NCI-H524 treated with DMSO at 0.1 percent for 48 hours (cell line): ENCODE measurements around the gene KLHL2.
"Not testable (repeated sequence)": the region's sequence is repeated elsewhere in the genome, so short reads cannot be mapped to it uniquely, and the experiment has no call there.

Source experiments
- DNase-seq: peaks from one replicate; lab custom pipeline; 2025; lab: John Stamatoyannopoulos, UW

KLHL2 gene

GRCh38 chr4:165207431-165208220, at the start of gene KLHL2:
TSS of gene KLHL2 (plus strand) at chr4:165207561. CDS start at chr4:165207877, 316 bp downstream.
- no peak for DNase-seq

GRCh38 chr4:165158762-165159161, 48.6 kb upstream of the KLHL2 start:
- no peak for DNase-seq

GRCh38 chr4:165164257-165164656, 43.1 kb upstream of the KLHL2 start:
- no peak for DNase-seq

GRCh38 chr4:165166872-165167271, 40.5 kb upstream of the KLHL2 start:
- not testable (repeated sequence) for DNase-seq

DNA sequence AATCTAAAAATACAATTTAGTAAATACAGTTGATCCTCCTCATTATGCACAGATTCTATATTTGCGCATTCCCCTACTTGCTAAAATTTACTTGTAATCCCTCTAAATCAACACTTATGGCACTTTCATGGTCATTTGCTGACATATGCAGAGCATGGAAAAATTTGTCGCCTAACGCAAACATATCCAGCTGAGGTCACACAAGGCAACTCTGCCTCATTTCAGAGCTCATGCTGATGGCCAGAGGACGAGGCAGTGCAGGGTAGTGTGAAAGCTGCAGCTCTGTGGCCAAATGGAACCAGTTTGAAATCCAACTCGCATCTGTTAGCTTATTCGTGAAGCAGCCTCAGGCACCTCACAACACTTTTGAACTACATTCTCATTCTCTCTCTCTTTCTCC, 39.7 kb upstream of the KLHL2 start:
- no peak for DNase-seq

- no peak for DNase-seq
These were observed 36.5 kb upstream of the KLHL2 start for GRCh38 chr4:165170819-165171218.

GRCh38 chr4:165175470-165175869, 31.9 kb upstream of the KLHL2 start:
- DNase-seq = not testable (repeated sequence)

GRCh38 chr4:165175879-165176278, 31.5 kb upstream of the KLHL2 start:
- DNase-seq = no peak

- DNase-seq = no peak
These were observed 29.4 kb upstream of the KLHL2 start for GRCh38 chr4:165177725-165178666.

DNA sequence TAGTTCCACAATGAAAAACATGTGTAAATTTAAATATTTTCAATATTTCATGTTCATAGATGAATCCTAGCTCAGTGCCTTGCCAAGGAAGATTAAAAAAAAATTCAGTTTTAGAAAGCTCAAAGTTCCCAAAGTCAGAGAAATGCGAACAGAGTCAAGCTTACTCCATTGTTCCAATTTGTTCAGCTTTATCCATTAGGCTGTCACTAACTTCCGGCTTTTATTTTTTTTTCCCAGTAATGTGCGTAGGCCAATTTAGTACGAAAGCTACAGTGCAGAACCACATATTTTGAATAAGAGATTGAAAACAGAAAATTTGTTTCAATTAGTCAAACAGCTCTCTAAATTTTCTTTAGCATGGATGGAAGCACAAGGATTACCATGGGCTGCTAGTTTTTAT, 23.1 kb upstream of the KLHL2 start:
- DNase-seq = no peak

- DNase-seq = not testable (repeated sequence)
These were observed 22.4 kb upstream of the KLHL2 start for GRCh38 chr4:165184998-165185397.

- DNase-seq = no peak
These were observed 21.9 kb upstream of the KLHL2 start for GRCh38 chr4:165185448-165185847.

GRCh38 chr4:165190591-165191347, 16.6 kb upstream of the KLHL2 start:
- DNase-seq = no peak

- DNase-seq = no peak
These were observed 16.1 kb upstream of the KLHL2 start for GRCh38 chr4:165191348-165191656.

GRCh38 chr4:165191814-165192499, 15.4 kb upstream of the KLHL2 start:
- DNase-seq = no peak

DNA sequence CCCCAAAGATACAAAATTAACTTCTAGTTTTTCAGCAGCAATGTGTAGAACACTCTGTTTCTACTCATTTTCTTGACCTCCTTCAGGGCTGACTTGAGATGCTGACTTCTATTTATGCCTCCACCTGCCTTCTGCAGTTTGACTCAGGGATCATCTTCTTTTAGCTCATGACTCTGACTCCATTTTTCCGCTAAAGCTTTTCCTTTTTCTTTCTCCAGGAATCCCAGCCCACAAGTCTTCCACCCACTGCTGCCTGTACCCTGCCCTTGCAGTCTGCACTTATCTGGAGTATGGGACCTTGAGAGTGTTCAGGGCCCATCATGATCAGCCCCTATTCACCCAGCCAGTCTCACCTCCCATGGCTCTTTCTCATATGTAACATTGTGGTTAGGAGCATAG, 14.9 kb upstream of the KLHL2 start:
- no peak for DNase-seq

GRCh38 chr4:165192956-165193355, 14.4 kb upstream of the KLHL2 start:
- no peak for DNase-seq

- DNase-seq = no peak
These were observed 13.0 kb upstream of the KLHL2 start for GRCh38 chr4:165194368-165194767.

DNA sequence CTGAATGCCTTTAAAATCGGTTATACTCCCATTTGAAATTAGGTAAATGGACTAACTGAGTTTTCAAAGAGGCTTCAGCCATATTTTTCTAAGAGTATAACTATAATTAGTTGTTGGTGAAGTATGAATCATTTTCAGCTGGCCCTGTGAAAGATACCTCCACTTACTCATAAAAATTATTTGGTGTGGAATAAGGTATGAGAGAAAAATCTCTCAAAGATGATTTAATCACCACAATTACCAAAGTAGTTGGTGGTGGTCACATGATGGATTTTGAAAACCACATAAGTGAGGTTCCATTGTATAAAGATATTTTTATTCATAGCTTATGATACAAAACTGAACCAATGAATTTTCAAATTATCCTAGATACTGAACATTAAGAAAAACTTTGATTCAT, 9.0 kb upstream of the KLHL2 start:
- DNase-seq = no peak

DNA sequence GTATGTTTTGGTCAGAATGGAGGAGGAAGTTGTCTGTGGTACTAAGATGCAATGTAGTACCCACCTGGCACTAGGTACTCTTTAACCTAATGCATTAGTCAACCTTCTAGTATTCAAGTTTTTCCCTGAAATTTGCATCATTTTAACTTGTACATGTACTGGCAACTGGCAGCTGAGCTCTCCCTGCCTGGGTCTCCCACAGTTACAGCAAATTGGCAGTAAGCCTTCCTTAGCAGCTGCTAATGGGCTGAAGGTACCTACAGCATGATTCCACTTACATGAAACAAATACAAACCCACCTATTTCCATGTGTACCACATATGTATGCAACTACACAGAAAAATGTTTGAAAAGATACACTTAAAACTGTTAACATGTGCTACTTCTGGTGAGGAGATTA, 8.1 kb upstream of the KLHL2 start:
- no peak for DNase-seq

- DNase-seq = no peak
These were observed 7.6 kb upstream of the KLHL2 start for GRCh38 chr4:165199722-165200121.

DNA sequence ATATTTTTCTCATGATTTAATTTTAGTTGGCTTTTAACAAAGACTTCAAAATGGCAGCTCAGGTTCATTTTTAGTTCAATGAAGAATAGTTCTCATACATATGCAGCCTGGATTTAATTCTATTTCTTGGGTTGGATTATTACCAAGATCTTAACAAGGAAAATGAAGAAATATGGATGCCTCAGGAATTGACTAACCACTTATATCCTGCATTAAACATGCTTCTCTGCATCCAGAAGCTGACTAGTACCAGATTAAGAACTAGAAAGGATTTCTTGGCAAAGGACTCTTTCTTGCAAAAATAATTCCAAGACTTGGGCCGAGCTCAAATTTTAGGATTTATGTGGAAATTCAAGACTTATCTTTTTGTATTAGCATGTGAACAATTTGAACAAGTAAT, 5.6 kb upstream of the KLHL2 start:
- DNase-seq = no peak
